Measurements from ENCODE around the gene CNGB1.
"Not testable (repeated sequence)": the region's sequence is repeated elsewhere in the genome, so short reads cannot be mapped to it uniquely, and the experiment has no call there.

The CNGB1 gene

GRCh38 chr16:57950382-57950781 lies 20.5 kb downstream of the CNGB1 start:
- no peak for DNase-seq

GRCh38 chr16:57949595-57950238 lies 21.2 kb downstream of the CNGB1 start:
- no peak for DNase-seq

GRCh38 chr16:57949013-57949412 lies 21.9 kb downstream of the CNGB1 start:
- DNase-seq = no peak

- DNase-seq = no peak
Observed at GRCh38 chr16:57948027-57948426, 22.9 kb downstream of the CNGB1 start.

DNA sequence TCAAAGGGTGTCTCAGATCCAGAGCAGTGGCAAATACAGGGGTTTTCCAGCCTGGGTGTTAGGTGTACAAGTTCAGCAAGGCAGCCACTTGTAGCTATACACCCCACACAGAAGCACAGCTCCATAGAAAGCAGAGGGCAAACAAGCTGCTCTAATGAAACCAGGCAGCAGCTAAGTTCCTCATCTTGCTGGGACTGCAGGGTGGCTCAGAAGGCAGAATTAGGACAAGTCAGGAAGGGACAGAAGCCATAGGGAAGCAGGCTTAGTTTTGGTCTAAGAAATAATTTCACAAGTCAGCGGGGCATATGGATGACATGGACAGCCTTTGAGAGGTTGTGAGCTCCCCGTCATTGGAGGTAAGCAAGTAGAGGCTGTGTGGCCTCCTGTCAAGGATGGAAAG lies 23.7 kb downstream of the CNGB1 start:
- DNase-seq = no peak

DNA sequence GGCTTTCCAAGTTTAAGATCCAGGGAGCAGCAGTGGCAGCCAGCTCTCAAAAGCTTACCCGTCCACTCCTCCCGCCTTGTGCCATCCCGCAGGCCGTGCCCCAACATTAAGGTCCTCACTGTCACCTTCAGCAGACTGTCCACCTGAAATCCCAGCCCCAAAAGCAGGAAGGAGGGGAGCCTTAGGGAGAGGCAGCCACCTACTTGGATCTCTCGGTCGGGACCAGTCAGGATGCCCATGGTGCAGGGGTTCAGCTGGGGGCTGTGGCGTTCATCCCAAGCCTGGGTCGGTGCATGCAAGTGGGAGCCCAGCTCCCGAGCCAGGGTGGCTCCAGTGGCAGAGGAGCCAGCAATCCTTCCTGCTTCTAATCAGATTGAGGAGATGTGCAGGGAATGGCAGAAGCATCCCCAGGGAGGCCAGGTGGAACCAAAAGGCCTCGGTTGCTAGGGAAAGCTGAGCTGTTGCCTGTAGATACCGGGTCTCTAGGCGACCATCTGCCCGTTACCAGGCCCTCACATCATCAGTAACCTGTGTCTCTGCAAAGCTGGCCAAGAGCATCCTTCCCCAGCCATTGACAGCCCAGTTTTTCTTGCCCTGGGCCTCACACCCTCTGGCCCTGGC lies 24.6 kb downstream of the CNGB1 start:
- DNase-seq = no peak

GRCh38 chr16:57945740-57946138 lies 25.2 kb downstream of the CNGB1 start:
- DNase-seq = no peak

- no peak for DNase-seq
Observed at GRCh38 chr16:57944970-57945739, 25.8 kb downstream of the CNGB1 start.

GRCh38 chr16:57943381-57943780 lies 27.5 kb downstream of the CNGB1 start:
- DNase-seq = not testable (repeated sequence)

- not testable (repeated sequence) for DNase-seq
Observed at GRCh38 chr16:57941901-57942300, 29.0 kb downstream of the CNGB1 start.

- no peak for DNase-seq
Observed at GRCh38 chr16:57941016-57941664, 29.8 kb downstream of the CNGB1 start.

- DNase-seq = no peak
Observed at GRCh38 chr16:57940382-57940966, 30.5 kb downstream of the CNGB1 start.

DNA sequence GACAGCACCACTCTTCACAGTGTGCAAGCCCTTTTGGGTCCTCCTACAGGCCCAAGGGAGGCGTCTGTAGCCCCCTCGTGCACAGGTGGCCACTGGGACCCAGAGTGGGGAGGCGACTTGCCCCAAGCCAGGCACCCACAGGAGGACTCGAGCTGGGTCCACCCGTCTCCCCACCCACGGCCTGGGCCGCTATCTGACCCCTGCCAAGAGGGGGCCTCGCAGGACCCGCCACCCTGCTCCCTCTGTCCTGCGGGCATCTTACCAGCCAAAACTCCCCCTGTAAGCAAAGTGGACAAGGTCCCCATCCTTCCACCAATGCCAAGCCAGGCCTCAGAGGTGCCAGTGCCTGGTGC lies 31.1 kb downstream of the CNGB1 start:
- DNase-seq = no peak

- no peak for DNase-seq
Observed at GRCh38 chr16:57938936-57939871, 31.7 kb downstream of the CNGB1 start.

- no peak for DNase-seq
Observed at GRCh38 chr16:57938484-57938883, 32.4 kb downstream of the CNGB1 start.

DNA sequence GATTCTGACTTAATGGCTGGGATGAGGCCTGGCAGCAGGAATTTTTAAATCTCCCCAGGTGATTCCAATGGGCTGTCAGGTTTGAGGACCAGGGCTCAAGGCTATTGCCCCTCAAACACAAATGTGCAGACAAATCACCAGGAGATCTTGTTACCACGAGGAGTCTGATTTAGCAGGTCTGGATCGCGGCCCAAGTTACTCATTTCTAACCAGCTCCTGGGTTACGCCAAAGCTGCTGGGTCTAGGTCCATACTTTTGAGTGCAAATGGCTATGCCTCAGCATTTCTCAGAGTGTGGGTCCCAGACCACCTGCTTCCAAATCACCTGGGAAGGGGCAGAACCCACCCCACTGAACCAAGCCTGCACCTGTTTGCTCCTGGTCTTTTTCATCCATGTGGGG lies 33.1 kb downstream of the CNGB1 start:
- no peak for DNase-seq

DNA sequence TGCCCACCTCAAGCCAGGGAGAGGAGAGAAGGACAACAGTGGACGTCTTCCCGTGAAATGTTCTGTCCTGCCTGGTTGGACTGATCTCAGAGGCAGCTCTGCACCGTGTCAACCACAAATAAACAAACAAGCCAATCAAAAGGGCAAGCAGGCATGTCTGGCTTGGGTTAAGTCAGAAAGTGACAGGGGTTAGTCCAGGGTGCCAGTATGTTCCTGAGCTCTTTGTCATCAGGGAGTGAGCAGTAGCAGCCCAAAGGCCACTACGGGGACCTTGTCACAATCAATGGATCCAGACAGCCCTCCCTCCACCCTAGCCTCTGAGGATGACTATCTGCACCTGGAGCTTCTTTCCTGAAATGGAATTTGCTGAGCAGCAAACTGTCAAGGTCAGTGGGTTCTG lies 35.0 kb downstream of the CNGB1 start:
- no peak for DNase-seq

DNA sequence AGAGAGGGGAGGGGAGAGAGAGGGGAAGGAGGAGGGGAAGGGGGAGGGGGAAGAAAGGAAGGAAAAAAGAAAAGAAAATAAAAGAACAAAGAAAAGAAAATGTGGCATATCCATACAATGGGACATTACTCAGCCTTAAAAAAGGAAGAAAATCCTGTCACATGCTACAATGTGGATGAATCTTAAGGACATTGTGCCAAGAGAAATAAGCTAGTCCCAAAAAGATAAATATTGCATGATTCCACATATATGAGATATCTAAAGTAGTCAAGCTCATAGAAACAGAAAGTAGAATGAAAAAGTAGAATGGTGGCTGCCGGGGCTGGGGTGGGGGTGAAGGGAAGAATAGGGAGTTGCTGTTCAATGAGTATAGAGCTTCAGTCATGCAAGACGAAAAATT lies 40.4 kb downstream of the CNGB1 start:
- no peak for DNase-seq

DNA sequence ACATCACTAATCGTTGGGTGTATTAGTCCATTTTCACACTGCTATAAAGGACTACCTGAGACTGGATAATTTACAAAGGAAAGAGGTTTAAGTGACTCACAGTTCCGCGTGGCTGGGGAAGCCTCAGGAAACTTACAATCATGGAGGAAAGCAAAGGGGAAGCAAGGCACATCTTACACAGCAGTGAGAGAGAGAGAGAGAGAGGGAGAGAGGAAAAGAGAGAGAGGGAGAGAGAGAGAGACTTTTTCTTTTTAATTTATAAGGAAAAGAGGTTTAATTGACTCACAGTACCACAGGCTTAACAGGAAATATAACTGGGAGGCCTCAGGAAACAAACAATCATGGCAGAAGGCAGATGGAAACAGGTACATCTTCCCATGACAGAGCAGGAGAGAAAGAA lies 41.7 kb downstream of the CNGB1 start:
- DNase-seq = no peak

GRCh38 chr16:57926041-57926440 lies 44.9 kb downstream of the CNGB1 start:
- DNase-seq = no peak

GRCh38 chr16:57925310-57925709 lies 45.6 kb downstream of the CNGB1 start:
- no peak for DNase-seq

GRCh38 chr16:57924514-57924913 lies 46.4 kb downstream of the CNGB1 start:
- no peak for DNase-seq
